H9 (cell line): Measurements from ENCODE around the gene FKBP4. TPM values are rescaled to one million over a fixed set of nuclear protein-coding genes. Genes with fewer than 3 reads are reported as not detected.

Source experiments
- DNase-seq: peaks from one replicate; pipeline ENCODE4 v3.0.0-alpha.2; 2017
- H2AFZ ChIP-seq: one replicate; pipeline ENCODE4 v1.6.1; 2013; ENCODE audit warnings: mild to moderate bottlenecking, low read length, control low read depth, moderate library complexity
- H2AK5ac ChIP-seq: 2 replicates; pipeline ENCODE4 v1.6.1; 2013; ENCODE audit warnings: low read length, control low read depth, mixed read lengths; ENCODE audit not compliant: insufficient read length
- H2BK120ac ChIP-seq: one replicate; pipeline ENCODE4 v1.6.1; 2013; ENCODE audit warnings: low read depth, mild to moderate bottlenecking, low read length, control low read depth, inconsistent platforms; ENCODE audit not compliant: poor library complexity, severe bottlenecking
- H2BK12ac ChIP-seq: 2 replicates; pipeline ENCODE4 v1.6.1; 2013; ENCODE audit warnings: low read length, control low read depth, mixed read lengths, low read depth; ENCODE audit not compliant: insufficient read length
- H2BK15ac ChIP-seq: 2 replicates; pipeline ENCODE4 v1.6.1; 2013; ENCODE audit warnings: low read depth, low read length, control low read depth
- H2BK20ac ChIP-seq: one replicate; pipeline ENCODE4 v1.6.1; 2013; ENCODE audit warnings: low read depth, mild to moderate bottlenecking, low read length, control low read depth, inconsistent platforms; ENCODE audit not compliant: poor library complexity, severe bottlenecking
- H2BK5ac ChIP-seq: 2 replicates; pipeline ENCODE4 v1.6.1; 2013; ENCODE audit warnings: low read length, control low read depth, mixed read lengths; ENCODE audit not compliant: insufficient read length
- H3K14ac ChIP-seq: 2 replicates; pipeline ENCODE4 v1.6.1; 2013; ENCODE audit warnings: low read length, control low read depth; ENCODE audit not compliant: insufficient read depth
- H3K18ac ChIP-seq: 2 replicates; pipeline ENCODE4 v1.6.1; 2013; ENCODE audit warnings: low read depth, mild to moderate bottlenecking, mixed read lengths, low read length, control low read depth; ENCODE audit not compliant: insufficient read length
- H3K23ac ChIP-seq: 2 replicates; pipeline ENCODE4 v1.6.1; 2013; ENCODE audit warnings: low read length, control low read depth, mixed read lengths, low read depth; ENCODE audit not compliant: insufficient read length
- H3K23me2 ChIP-seq: 2 replicates; pipeline ENCODE4 v1.6.1; 2013; ENCODE audit warnings: low read depth, mild to moderate bottlenecking, mixed read lengths, low read length, control low read depth; ENCODE audit not compliant: insufficient read length, poor library complexity, severe bottlenecking
- H3K27ac ChIP-seq: 2 replicates; pipeline ENCODE4 v1.5.1; 2013; ENCODE audit warnings: low read length, control low read depth, mixed read lengths, low read depth; ENCODE audit not compliant: insufficient read length
- H3K27me3 ChIP-seq: 2 replicates; pipeline ENCODE4 v1.6.1; 2013; ENCODE audit warnings: low read length, control low read depth, inconsistent platforms; ENCODE audit not compliant: insufficient read depth
- H3K4ac ChIP-seq: 2 replicates; pipeline ENCODE4 v1.6.1; 2013; ENCODE audit warnings: low read depth, mild to moderate bottlenecking, control low read depth, inconsistent platforms, low read length, moderate library complexity
- H3K4me1 ChIP-seq: 2 replicates; pipeline ENCODE4 v1.6.1; 2013; ENCODE audit warnings: low read length, control low read depth, inconsistent platforms; ENCODE audit not compliant: insufficient read depth
- H3K4me2 ChIP-seq: 2 replicates; pipeline ENCODE4 v1.6.1; 2013; ENCODE audit warnings: low read length, control low read depth, mixed read lengths; ENCODE audit not compliant: insufficient read length, insufficient read depth
- H3K56ac ChIP-seq: 2 replicates; pipeline ENCODE4 v1.6.1; 2013; ENCODE audit warnings: low read depth, mild to moderate bottlenecking, mixed read lengths, low read length, control low read depth; ENCODE audit not compliant: insufficient read length
- H3K79me1 ChIP-seq: 2 replicates; pipeline ENCODE4 v1.6.1; 2013; ENCODE audit warnings: low read depth, mild to moderate bottlenecking, moderate library complexity, low read length, control low read depth, inconsistent platforms; ENCODE audit not compliant: insufficient read depth, poor library complexity, severe bottlenecking
- H3K79me2 ChIP-seq: 2 replicates; pipeline ENCODE4 v1.6.1; 2013; ENCODE audit warnings: low read length, control low read depth, inconsistent platforms; ENCODE audit not compliant: insufficient read depth
- H3K9ac ChIP-seq: 2 replicates; pipeline ENCODE4 v1.6.1; 2013; ENCODE audit warnings: low read length, control low read depth, mixed read lengths; ENCODE audit not compliant: insufficient read length; ENCODE audit errors: extremely low read depth
- H3K9me3 ChIP-seq: one replicate; pipeline ENCODE4 v1.6.1; 2013; ENCODE audit warnings: low read depth, low read length, inconsistent platforms; ENCODE audit not compliant: control insufficient read depth
- H3T11ph ChIP-seq: one replicate; pipeline ENCODE4 v1.6.1; 2013; ENCODE audit warnings: mild to moderate bottlenecking, low read length, control low read depth, inconsistent platforms
- H4K20me1 ChIP-seq: one replicate; pipeline ENCODE4 v1.6.1; 2013; ENCODE audit not compliant: control insufficient read depth, insufficient read length, insufficient read depth
- H4K5ac ChIP-seq: 2 replicates; pipeline ENCODE4 v1.6.1; 2013; ENCODE audit warnings: low read depth, mild to moderate bottlenecking, mixed read lengths, low read length, control low read depth; ENCODE audit not compliant: insufficient read length
- H4K8ac ChIP-seq: replicated peaks from 2 replicates; pipeline ENCODE4 v1.6.1; 2013; ENCODE audit warnings: low read length, control low read depth, mixed read lengths, low read depth; ENCODE audit not compliant: insufficient read length
- H4K91ac ChIP-seq: 2 replicates; pipeline ENCODE4 v1.6.1; 2013; ENCODE audit warnings: low read depth, mild to moderate bottlenecking, moderate library complexity, mixed read lengths, low read length, control low read depth; ENCODE audit not compliant: insufficient read length
- H3K27ac Mint-ChIP-seq, 3 experiments: 2 replicates in 2 of 3; 3 replicates in 1 of 3; pipeline ENCODE4 v1.8.0; 2020 to 2021; ENCODE audit warnings: mixed read lengths in 3 of 3, mild to moderate bottlenecking in 1 of 3, moderate library complexity in 1 of 3
- H3K27me3 Mint-ChIP-seq: 2 replicates; pipeline ENCODE4 v1.8.0; 2021; ENCODE audit warnings: low read depth, mild to moderate bottlenecking, moderate library complexity, mixed read lengths
- H3K36me3 Mint-ChIP-seq, 3 experiments: 2 replicates in 2 of 3; 3 replicates in 1 of 3; pipeline ENCODE4 v1.8.0; 2020 to 2021; ENCODE audit warnings: low read depth in 3 of 3, mixed read lengths in 3 of 3; ENCODE audit not compliant: insufficient read depth in 1 of 3
- H3K4me1 Mint-ChIP-seq, 2 experiments: 2 replicates each; pipeline ENCODE4 v1.8.0; 2020; ENCODE audit warnings: mixed read lengths in 2 of 2
- H3K4me3 Mint-ChIP-seq, 2 experiments: 2 replicates in 1 of 2; 3 replicates in 1 of 2; pipeline ENCODE4 v1.8.0; 2020 to 2021; ENCODE audit warnings: mild to moderate bottlenecking in 2 of 2, mixed read lengths in 2 of 2, moderate library complexity in 1 of 2
- H3K9me3 Mint-ChIP-seq, 2 experiments: 2 replicates in 1 of 2; 3 replicates in 1 of 2; pipeline ENCODE4 v1.8.0; 2020; ENCODE audit warnings: mild to moderate bottlenecking in 2 of 2, mixed read lengths in 2 of 2, moderate library complexity in 1 of 2
- CTCF ChIP-seq: fragments of 200-600 bp; sonication (generic); conservative IDR thresholded peaks from 3 replicates; pipeline ENCODE4 v1.8.0; 2021; ENCODE audit warnings: antibody characterized with exemption, mild to moderate bottlenecking
- WGBS: extraction: QIAGEN DNeasy Blood & Tissue Kit; methylation state at CpG from one replicate; pipeline ENCODE4 v1.1.7; 2013; ENCODE audit warnings: missing lambda C conversion rate, low lambda C conversion rate, mixed read lengths; ENCODE audit not compliant: insufficient read length; ENCODE audit errors: extremely low coverage; 5-methylcytosine and 5-hydroxymethylcytosine counted together
- total RNA-seq: library from RNA; stranded (reverse); gene quantifications from 2 replicates; pipeline ENCODE4 v1.2.1, GENCODE V29; 2021

The FKBP4 gene
- total RNA-seq, 1 experiment from 2014 or later: 221 TPM

DNA sequence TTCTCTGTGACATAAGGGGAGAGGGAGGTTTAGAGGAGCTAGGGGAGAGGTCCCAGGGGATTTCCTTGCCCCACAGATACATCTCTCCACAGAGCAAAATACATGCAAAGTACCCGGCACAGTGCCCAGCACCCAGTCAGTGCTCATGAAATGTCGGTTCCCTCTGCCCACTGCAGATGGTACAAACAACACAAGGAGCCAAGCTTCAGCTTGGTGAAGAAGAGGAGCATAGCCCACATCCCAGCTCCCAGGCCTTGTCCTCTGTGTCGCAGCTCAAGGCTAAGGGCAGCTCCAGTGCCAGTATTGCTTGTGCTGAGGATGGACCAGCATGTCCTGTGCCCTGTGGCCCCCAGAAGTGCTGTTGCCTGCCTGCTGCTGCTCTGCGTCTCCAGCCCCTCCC, 35.0 kb upstream of the FKBP4 start:
- no peaks in the 10 kb centered on the region for H3K79me1 ChIP-seq

More for the DNA sequence above, 35.0 kb upstream of the FKBP4 start:
- Histone ChIP-seq H3K4me2 (no peak overlapping the region), H3K23me2 (no peaks in the 10 kb centered on the region), H4K20me1 (no peaks in the 10 kb centered on the region), H3K27me3 (no peaks in the 10 kb centered on the region), H3T11ph (no peak overlapping the region), H4K8ac (no peak overlapping the region), H2BK120ac (no peak overlapping the region), H2AK5ac (no peak overlapping the region), H2BK20ac (no peak overlapping the region), H3K4me1 (peaks cover 2% of the 10 kb centered on the region; the same call in 1 of the 2 replicates), H3K9ac (no peak overlapping the region), H3K79me2 (no peaks in the 10 kb centered on the region), H3K56ac (no peak overlapping the region), H2BK15ac (no peak overlapping the region), H3K23ac (no peak overlapping the region), H2BK5ac (no peak overlapping the region), H3K14ac (no peak overlapping the region), H2BK12ac (no peak overlapping the region), H4K5ac (no peak overlapping the region), H2AFZ (no peak overlapping the region), H3K9me3 (no peaks in the 10 kb centered on the region), H3K4ac (no peak overlapping the region), H3K27ac (no peak overlapping the region), H4K91ac (no peak overlapping the region), H3K18ac (no peak overlapping the region)
- WGBS: no CpG with 5 or more reads among the region's 4 CpGs
- Mint-ChIP-seq H3K9me3 (peaks cover 1 to 2% of the 10 kb centered on the region in 2 experiments; a peak in 3 of 5 replicates), H3K36me3 (no peaks in the 10 kb centered on the region), H3K4me1 (peaks cover 12 to 13% of the 10 kb centered on the region in 2 experiments), H3K4me3 (no peak overlapping the region), H3K27me3 (peaks cover 10% of the 10 kb centered on the region), H3K27ac (no peak overlapping the region)
- no peak for TF ChIP-seq CTCF
- no peak for DNase-seq
